Stimulated activated CD4-positive, alpha-beta T cell treated with anti-CD3 and anti-CD28 coated beads, TNF-alpha, amount 100 ng/mL, for 1 hour (primary cell): Measurements from ENCODE around the gene OPN3.

ENCODE experiments used
- DNase-seq, 3 donors: peaks; one replicate each; pipeline ENCODE4 v3.0.0-alpha.2; 2020; ENCODE audit warnings: low read depth in 3 of 3, low spot score in 1 of 3

Gene OPN3

DNA sequence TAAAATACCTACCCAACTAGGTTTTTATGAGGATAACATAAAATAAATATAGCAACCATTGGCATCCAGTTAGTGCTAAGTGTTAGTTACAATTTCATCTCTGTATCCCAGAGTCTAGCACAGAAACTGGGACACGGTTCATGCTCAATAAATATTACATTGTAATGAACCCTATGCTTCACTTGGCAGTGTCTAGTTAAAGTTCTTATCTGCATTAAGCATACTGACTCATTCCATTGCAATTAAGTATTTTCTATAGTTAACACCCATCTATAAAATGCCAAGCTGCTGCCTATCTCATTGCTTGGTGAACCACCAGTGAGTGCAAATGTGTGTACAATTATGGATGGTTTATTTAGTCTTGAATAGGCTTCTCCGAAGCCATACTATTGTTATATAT is 15.2 kb downstream of the OPN3 start:
- no peak for DNase-seq

DNA sequence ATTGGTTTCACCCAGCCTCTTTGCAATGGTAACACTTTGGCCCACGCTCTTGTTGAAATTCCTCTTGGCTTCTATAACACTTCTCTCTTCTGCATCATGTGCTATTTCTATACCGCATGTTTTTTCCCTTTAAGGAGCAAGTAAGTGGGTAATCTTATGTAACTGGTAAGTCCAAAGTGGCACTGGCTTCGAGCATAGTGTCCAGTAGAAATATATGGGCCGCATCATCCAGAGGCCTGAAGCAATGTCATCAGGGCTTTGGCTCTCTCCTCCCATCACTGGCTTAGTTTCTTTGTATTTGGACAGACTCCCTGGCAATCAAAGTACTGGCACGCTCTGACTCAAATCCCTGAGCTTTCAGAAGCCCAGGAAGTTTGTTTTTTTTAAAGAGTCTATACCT is 17.5 kb downstream of the OPN3 start:
- no peak for DNase-seq

DNA sequence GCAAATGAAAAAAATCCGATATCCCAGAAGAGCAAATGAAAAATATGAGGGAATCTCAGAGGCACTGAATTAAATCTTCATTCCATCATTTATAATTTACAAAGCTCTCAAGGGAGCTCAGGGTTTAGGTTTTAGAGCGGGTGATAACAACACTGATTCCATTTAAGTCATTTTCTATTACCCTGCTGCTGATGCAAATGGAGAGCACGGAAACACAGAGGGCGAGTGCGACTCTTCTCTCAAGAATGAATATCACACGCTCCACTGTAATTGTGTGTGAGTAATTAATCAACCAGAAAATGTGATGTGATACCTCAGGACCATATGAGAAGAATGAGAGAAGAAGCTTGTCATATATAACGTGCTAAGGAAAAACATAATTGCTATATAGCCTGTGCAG is 22.7 kb downstream of the OPN3 start:
- no peak for DNase-seq

DNA sequence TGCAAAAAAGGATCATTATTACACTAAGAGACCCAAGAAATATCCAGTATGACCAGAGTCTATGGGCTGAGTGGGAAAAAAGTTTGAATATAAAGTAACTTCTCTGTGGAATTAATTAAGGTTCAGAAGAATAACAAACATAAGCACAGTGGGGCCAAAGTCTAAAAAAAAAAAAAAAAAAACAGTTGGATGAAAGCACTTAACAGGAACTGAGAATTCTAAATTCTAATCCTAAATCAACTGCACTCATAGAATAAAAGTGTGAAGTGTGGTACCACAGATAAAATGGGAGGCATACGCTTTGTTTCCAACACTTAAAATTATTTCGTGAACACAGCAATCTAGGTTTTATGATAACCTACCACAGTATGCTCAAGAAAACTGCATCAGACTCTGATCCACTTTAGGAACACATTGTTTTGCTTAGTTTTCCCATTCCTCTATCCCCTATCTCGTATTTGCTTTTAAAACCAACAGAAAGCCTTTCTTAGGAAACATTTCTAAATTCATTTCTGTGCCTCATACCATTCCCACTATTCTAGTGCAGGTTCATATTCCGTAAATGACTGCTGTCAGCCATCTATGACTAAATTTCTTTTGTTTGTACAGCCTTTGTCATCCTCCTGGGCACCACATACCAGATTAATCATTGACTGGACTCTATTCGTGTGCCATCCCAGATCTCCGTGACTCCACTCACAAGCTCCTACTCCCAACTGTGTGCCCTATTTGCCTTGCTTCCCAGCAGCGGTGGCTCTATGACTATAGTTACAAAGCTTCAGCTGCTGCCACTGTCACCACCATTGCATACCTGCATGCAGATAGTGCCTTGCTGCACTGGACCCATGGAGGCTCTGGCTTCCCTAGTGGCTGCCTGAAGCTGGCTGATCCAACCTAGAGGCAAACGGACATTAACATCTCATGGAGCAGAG is 24.9 kb downstream of the OPN3 start:
- no peak for DNase-seq

DNA sequence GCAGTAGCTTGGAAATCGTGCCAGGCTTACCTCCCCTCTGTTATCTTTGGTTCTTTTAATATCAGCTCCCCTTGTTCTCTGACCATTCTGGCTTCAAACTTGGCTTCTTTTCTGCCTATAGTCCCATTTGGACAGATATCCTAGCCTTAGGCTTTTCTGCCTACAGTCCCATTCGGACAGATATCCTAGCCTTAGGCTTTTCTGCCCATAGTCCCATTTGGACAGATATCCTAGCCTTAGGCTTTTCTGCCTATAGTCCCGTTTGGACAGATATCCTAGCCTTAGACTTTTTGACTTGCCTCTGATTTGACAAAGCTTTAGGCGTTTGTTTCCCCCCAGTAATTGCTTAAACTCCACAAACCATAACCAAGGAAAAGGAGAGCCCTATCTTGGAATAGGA is 25.6 kb downstream of the OPN3 start:
- DNase-seq: no peak

DNA sequence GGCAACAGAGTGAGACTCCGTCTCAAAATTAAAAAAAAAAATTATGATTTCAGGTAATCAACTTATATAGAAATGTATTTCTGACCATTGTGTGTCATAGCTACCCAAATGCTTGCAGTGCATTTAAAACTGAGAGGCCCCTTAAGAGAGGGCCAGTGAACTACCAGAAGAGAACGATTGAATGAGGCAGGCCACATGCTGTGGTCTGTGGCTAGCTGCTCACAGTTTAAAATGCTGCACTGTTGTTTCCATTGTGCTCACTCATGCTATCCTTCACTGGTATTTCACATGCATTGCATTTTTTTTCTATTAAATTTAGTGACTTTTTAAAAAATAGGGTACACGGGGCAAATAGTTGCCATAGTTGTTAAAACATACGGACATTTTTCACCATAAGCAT is 26.0 kb downstream of the OPN3 start:
- no peak for DNase-seq

DNA sequence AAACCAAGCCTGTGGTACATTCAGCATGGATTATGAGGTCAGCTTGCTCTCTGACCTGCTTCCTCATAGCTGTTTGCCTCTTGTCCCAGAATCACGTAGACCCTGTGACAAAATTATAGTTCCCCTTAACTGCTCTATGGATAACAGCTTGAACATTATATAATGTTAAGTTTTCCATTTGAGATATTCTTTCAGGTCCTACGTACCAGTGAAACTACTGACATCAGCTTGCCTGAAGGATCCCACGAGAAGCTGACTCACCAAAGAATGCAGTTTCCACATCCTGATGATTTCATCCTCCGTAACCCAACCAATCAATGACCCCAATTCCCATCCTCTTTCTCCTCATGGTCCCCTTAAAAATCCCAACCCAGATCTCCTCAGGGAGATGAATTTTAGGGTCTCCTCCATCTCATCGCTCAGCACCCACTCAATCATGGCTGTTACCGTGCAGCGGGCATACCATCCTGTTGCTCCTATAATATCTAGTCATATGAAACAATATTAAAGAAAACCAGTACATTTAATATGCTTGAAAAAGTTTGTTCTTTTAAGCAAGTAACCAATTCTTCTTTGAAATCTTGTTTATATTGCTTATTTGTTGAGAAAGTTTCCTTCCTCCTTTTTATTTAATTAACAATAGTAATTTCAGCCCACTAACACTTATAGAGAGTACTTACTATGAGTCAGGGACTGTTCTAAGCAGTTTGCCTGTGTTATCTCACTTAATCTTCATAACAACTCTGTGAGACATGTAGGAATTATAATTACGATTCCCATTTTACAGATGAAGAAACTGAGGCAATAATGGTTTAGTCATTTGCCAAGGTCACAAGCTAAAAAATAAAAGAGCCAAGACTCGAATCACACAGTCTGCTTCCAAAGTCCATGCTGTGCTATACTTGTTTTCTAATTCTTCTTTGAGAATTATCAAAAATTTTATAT is 27.4 kb downstream of the OPN3 start:
- DNase-seq: no peak

DNA sequence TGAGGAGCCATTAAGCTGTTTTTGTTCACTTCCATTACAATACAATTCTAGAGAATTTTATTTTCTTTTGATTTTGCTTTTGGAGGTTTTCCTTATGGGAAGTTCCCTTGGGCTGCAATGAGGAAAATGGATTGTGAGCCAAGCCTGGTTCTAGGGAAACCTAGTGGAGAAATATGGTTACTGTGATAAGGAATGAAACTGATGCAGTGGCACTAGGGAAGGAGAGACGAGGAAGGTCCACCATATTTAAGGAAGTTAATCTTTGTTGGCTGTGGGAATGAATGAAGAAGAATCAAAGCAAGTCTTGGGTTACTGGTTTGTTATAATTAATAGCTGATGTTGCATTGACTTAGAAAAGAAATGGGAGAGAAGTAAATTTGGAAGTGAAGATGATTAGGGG is 28.4 kb downstream of the OPN3 start:
- no peak for DNase-seq

DNA sequence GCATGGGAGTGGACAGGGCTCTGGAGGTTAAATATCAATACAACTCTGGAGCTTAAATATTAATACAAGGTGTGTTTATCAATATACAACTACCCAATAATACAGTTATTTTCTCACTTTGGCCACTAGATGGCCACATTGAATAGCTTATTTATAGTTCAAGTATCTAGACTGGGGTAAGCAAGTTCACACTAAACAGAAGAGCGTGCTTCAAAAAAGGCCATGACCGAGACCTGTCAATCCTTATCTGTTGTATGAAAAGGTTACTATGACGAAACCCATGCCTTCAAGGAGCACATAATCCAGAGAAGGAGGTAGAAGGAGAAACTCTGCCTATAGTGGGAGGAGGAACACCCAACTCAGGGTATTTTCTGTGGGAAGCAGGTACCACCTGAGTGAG is 29.1 kb downstream of the OPN3 start:
- DNase-seq: no peak

DNA sequence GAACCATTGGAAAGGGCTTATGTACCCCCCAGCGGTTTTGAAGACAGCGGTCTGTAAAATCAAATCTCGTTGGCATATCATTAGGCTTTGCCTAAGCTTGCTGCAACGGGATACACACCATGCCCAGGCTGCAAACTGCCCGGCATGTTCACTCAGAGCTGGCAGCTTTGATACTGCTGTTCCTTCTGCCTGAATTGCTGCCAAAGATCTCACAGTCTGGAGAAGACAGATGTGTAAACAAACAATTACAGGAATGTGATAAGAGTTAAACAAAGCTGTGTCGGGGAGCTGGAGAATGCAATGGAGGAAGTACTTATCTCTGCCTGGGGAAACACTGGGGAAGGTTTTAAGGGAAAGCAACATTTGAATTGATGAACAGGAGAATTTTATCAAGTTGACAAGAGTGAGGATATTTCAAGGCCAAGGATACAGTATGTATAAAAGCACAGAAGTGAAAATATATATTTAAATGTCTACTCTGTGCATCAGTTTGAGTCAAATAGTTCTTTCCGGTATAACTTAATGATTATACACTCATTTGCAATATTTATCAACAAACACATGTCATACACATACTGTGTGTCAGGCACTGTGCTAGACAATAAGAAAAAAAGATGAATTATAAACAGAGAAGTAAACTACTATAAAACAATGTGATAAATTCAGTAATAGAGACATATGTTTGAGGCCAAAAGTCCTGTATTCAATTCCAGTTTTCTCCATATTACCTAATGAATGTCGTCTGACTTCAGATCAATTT is 29.9 kb downstream of the OPN3 start:
- DNase-seq: no peak

DNA sequence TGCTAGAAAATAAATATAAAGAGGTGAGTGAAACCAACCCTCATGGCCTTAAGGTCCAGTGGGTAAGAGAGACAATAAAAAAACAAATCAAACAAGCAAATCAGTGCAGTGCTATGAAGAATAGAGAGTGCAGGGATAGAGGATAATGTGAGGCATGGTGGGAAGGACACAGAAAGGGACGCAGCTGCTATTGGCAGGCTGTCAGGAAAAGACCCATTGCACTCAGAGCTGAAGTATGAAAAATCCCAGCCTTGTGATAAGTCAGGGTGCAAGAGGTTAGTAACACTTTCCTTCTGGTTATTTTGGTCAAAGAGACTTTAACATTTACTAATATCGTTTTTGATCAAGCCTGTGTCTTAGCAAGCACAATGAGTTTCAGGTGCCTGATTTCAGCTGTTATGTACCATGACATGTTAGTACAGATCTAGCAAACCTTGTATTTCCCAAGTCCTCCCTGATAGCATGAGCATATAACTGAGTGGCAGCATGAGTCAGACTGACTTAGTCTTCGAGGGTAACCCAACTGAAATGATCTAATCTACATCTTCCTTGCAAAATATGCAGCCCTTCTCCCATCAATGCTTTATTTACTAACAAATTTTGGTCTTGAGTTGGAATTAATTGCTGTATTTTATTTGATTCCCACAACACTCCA is 31.7 kb downstream of the OPN3 start:
- no peak for DNase-seq

DNA sequence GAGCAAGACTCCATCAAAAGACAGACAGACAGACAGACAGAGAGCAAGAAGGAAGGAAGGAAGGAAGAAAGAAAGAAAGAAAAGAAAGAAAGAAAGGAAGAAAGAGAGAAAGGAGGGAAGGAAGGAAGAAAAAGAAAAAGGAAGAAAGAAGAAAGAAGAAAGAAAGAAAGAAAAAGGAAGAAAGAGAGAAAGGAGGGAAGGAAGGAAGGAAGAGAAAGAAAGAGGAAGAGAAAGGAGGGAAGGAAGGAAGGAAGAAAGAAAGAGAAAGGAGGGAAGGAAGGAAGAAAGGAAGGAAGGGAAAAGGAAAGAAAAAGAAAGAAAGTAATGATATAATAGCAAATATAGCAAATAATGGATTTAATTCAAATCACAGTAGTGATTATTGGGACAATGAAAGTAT is 32.7 kb downstream of the OPN3 start:
- DNase-seq: no peak

DNA sequence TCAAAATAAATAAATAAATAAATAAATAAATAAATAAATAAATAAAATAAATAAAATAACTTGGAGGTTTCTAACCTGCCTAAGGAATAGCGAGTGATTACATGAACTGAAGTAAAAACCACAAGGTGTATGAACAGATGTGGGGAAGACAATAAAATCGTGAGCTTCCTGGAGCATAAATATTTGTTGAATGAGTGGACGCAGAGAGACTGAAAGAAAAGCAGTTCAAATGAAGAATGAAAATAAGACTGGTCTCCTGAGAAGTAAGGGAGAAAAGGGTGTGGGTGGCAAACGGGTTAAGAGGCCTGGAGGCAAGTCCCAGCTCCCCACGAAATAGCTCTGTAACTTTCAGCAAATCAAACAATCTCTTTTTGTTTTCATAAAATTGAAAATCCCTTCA is 33.6 kb downstream of the OPN3 start:
- no peak for DNase-seq

DNA sequence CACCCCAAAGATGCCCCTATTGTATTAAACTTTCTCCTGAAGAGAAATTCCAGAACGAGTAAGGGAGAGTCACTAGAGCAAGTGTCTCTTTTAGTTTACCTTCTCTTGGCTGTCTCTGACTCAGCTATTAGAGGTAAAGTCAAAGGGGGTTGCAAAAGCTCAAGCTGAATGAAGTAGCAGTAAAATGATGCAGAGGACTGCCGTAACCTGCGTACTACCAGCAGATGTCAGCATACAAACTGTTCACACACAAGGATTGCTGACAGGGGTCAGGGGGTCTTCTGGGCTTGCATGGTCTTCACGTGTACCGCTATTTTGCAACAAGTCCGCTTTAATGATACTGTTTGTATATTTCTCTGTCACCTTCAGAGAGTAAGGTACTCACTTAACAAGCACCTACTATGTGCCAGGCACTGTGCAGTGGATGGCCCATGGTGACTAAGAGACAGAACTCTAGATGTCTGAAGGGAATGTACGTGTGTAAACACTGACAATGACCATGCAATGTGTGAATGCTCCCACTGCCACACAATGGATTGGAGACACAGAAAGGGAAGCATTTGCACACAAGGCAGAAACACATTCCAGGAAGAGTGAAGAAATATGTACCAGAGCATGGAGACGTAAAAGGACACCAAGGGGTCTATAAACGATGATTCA is 34.9 kb downstream of the OPN3 start:
- DNase-seq: no peak

DNA sequence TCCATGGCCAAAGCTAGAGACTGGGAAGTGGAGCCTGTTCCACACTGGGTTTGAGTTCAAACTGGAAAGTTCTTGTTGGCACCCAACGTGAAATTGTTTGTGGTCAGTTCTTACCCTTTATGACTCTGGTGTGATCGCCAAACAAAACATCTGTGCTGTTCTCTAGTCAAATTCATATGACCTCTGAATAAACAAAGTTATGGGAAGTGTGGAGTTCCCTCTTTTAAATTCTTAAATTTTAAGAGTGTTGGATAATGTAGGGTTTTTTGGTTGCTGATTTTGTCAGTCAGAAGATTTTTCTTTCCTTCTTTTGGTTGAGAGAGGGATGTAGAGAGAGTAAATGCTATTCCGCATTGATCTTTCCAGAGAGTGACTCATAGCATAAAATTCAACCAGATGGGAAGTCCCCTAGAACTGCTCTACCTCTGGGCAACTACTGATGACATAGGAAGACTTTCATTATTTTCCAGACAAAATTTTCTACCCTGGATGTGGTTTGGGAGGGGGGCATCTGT is 36.4 kb downstream of the OPN3 start:
- no peak for DNase-seq

DNA sequence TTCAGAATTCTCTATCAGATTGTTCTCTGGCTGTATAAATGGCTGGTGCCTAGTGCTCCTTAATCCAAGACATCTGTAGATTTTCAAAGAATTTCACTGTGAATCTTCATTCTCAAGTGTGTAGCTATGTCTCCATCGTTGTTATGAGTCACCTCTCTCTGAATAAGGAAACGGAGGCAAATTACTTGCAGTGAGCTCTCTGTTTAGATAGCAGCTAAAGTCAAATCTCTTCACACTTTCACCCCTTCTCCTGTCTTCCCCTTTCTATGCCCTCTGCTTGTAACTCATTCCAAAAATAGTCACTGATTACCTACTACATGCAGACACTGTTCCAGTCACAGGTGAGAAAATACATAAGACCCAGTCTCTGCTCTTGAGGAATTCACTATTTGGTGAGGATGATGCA is 39.7 kb downstream of the OPN3 start:
- no peak for DNase-seq

DNA sequence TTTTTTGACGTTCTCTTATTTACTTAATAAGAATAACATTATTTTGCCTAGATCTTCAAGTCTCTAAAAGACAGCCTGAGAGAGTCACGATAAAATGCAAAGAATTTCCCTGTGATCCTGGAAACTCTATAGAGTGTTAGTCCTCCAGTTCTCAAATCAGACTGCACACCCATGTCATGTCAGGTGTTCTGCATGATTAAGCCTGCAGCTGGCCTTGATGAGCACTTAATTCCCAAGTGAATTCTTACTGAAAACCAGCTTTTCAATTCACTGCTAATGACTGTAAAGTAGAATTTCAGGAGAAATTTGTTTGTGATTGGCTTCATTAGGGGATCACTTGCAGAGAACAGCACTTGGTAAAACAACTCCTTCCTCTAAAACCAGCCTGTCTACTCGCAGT is 41.9 kb downstream of the OPN3 start:
- DNase-seq: no peak

DNA sequence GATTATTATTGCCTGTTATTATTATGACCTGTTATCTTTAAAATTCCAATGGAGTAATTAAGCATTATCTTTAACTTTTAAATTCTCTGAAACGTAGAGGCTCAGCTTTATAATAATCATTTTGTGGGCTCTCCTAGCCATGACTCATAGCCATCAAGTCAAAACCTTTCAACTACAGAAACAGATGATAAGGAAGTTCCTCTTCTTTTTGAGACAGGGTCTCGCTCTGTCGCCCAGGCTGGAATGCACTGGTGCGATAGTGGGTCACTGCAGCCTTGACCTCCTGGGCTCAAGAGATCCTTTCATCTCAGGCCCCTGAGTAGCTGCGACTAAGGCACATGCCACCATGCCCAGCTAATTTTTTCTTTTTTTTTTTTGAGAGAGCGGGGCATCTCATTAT is 43.5 kb downstream of the OPN3 start:
- no peak for DNase-seq

DNA sequence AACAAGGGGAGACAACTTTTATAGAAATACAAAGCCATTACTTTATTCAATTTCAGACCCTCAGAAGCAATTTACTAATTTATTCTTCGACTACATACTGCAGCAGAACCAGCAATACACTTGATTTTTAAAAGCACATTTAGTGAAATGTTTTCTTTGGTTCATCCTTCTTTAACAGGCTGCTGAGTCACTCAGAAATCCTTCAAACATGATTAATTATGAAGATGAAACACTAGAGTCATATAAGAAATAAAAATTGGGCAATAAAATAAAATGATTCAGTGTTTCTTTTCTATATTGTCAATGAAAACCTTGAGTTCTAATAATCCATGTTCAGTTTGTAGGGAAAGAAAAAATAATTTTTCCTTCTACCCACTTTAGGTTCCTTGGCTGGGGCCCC is 47.0 kb downstream of the OPN3 start:
- no peak for DNase-seq

DNA sequence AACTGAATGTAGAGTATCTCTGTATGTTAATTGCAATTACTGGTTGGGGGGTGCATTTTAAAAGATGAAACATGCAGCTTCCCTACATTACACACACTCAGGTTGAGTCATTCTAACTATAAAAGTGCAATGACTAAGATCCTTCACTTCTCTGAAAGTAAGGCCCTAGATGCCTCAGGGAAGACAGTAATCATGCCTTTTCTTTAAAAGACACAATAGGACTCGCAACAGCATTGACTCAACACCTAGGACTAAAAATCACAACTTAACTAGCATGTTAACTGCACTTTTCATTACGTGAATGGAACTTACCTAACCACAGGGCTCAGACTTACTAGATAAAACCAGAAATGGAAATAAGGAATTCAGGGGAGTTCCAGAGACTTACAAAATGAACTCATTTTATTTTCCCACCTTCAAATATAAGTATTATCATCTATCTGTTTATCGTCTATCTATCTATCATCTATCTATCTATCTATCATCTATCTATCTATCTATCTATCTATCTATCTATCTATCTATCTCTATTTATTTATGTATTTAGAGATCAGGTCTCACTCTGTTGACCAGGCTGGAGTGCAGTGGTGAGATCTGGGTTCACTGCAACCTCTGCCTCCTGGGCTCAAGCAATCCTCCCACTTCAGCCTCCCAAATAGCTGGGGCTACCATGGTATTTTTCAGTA is 47.8 kb downstream of the OPN3 start:
- DNase-seq: no peak
